Keratinocyte (primary cell): Measurements from ENCODE around the gene ERC1.

Source experiments
- EZH2 ChIP-seq: IDR thresholded peaks from one replicate; pipeline ENCODE4 v1.6.1; 2012; ENCODE audit warnings: inconsistent platforms, mild to moderate bottlenecking, low read length, moderate library complexity
- TF ChIP-seq, protein P1 (sequence below), 3 experiments: IDR thresholded peaks in 1 of 3; conservative IDR thresholded peaks in 1 of 3; optimal IDR thresholded peaks in 1 of 3; 2 replicates in 2 of 3; 3 replicates in 1 of 3; pipeline versions ENCODE3 to v1.5.1; 2011; ENCODE audit warnings: low read length in 3 of 3, mild to moderate bottlenecking in 3 of 3, moderate library complexity in 2 of 3, control low read depth in 1 of 3, inconsistent platforms in 1 of 3; ENCODE audit not compliant: insufficient read depth in 2 of 3; ENCODE audit errors: extremely low read depth in 1 of 3

DNA sequence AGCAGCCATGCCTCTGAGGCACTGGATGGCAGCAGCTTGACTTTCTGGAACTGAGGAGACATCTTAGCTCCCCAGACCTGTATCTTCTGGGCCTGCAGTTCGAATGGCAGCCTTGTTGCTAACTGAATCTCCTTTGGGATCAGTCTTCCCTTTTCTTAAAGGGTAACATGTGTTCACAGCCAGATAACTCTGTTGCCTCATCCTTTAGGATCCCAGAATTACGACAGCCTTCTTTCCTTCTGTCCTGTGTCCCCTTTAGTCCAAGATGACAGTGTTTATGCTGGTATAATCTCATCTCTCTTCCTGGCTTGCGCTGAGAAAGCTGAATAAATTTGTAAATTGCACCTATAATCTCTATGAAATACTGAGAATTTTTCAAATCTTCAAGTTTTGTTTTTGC, 9.1 kb upstream of the ERC1 start:
- TF ChIP-seq, protein P1, sequence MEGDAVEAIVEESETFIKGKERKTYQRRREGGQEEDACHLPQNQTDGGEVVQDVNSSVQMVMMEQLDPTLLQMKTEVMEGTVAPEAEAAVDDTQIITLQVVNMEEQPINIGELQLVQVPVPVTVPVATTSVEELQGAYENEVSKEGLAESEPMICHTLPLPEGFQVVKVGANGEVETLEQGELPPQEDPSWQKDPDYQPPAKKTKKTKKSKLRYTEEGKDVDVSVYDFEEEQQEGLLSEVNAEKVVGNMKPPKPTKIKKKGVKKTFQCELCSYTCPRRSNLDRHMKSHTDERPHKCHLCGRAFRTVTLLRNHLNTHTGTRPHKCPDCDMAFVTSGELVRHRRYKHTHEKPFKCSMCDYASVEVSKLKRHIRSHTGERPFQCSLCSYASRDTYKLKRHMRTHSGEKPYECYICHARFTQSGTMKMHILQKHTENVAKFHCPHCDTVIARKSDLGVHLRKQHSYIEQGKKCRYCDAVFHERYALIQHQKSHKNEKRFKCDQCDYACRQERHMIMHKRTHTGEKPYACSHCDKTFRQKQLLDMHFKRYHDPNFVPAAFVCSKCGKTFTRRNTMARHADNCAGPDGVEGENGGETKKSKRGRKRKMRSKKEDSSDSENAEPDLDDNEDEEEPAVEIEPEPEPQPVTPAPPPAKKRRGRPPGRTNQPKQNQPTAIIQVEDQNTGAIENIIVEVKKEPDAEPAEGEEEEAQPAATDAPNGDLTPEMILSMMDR (optimal IDR thresholded peaks at IDR 0.05 in 1 of 3, IDR thresholded peaks at IDR 0.05 in 1 of 3, conservative IDR thresholded peaks at IDR 0.05 in 1 of 3; ENCODE audit: extremely low read depth in 1 of 3, insufficient read depth in 2 of 3, low read length in 3 of 3), result no peak
- no peak for TF ChIP-seq EZH2
